Glomerular visceral epithelial cell (primary cell): ENCODE measurements around the gene DCUN1D1.

Experiments used
- DNase-seq: peaks from one replicate; pipeline ENCODE4 v3.0.0-alpha.2; 2016; ENCODE audit errors: extremely low spot score

Gene DCUN1D1

GRCh38 chr3:182936239-182936917, 44.0 kb downstream of the DCUN1D1 start:
- DNase-seq, result no peak

- no peak for DNase-seq
Observed at GRCh38 chr3:182935803-182936202, 44.5 kb downstream of the DCUN1D1 start.

GRCh38 chr3:182925944-182926337, 54.4 kb downstream of the DCUN1D1 start:
- DNase-seq, result no peak

GRCh38 chr3:182925330-182925943, 54.9 kb downstream of the DCUN1D1 start:
- no peak for DNase-seq

- no peak for DNase-seq
Observed at GRCh38 chr3:182921665-182922355, 58.5 kb downstream of the DCUN1D1 start.

GRCh38 chr3:182920515-182921084, 59.7 kb downstream of the DCUN1D1 start:
- no peak for DNase-seq

- DNase-seq, result no peak
Observed at GRCh38 chr3:182919866-182920357, 60.4 kb downstream of the DCUN1D1 start.

GRCh38 chr3:182917134-182917533, 63.2 kb downstream of the DCUN1D1 start:
- no peak for DNase-seq

GRCh38 chr3:182914341-182914740, 66.0 kb downstream of the DCUN1D1 start:
- no peak for DNase-seq

- DNase-seq, result no peak
Observed at GRCh38 chr3:182913889-182914288, 66.4 kb downstream of the DCUN1D1 start.

GRCh38 chr3:182912474-182912873, 67.9 kb downstream of the DCUN1D1 start:
- DNase-seq, result no peak

GRCh38 chr3:182911782-182912111, 68.6 kb downstream of the DCUN1D1 start:
- DNase-seq, result no peak

- DNase-seq, result no peak
Observed at GRCh38 chr3:182910936-182911781, 69.2 kb downstream of the DCUN1D1 start.

- DNase-seq, result peak; percentile 51
Observed at GRCh38 chr3:182909318-182910040, 70.9 kb downstream of the DCUN1D1 start.

GRCh38 chr3:182908471-182908870, 71.9 kb downstream of the DCUN1D1 start:
- no peak for DNase-seq

- DNase-seq, result no peak
Observed at GRCh38 chr3:182906036-182906435, 74.3 kb downstream of the DCUN1D1 start.

- DNase-seq, result no peak
Observed at GRCh38 chr3:182905623-182906022, 74.7 kb downstream of the DCUN1D1 start.

- DNase-seq, result no peak
Observed at GRCh38 chr3:182904164-182904563, 76.2 kb downstream of the DCUN1D1 start.

- DNase-seq, result no peak
Observed at GRCh38 chr3:182902236-182902635, 78.1 kb downstream of the DCUN1D1 start.

- DNase-seq, result no peak
Observed at GRCh38 chr3:182896553-182896952, 83.8 kb downstream of the DCUN1D1 start.

- DNase-seq, result no peak
Observed at GRCh38 chr3:182895513-182896112, 84.7 kb downstream of the DCUN1D1 start.
